NCI-H1048 (cell line): Measurements from ENCODE around the gene OMA1.
"Not testable (repeated sequence)": the region's sequence is repeated elsewhere in the genome, so short reads cannot be mapped to it uniquely, and the experiment has no call there.

Experiments
- DNase-seq: peaks from one replicate; lab custom pipeline; 2025; lab: John Stamatoyannopoulos, UW

The OMA1 gene

GRCh38 chr1:58546520-58547308, at the start of gene OMA1:
TSS of gene OMA1 (minus strand) at chr1:58546726. CDS start at chr1:58539294, 7,432 bp downstream.
- peak; percentile 65 for DNase-seq

GRCh38 chr1:58594546-58594945, 48.0 kb upstream of the OMA1 start:
- no peak for DNase-seq

GRCh38 chr1:58592522-58593134, 46.1 kb upstream of the OMA1 start:
- no peak for DNase-seq

- no peak for DNase-seq
These were observed 45.3 kb upstream of the OMA1 start for GRCh38 chr1:58591806-58592205.

- DNase-seq, result no peak
These were observed 43.5 kb upstream of the OMA1 start for GRCh38 chr1:58590019-58590418.

- no peak for DNase-seq
These were observed 41.9 kb upstream of the OMA1 start for GRCh38 chr1:58588396-58588795.

GRCh38 chr1:58587667-58588066, 41.1 kb upstream of the OMA1 start:
- no peak for DNase-seq

GRCh38 chr1:58586271-58586670, 39.7 kb upstream of the OMA1 start:
- no peak for DNase-seq

GRCh38 chr1:58585581-58586151, 39.1 kb upstream of the OMA1 start:
- no peak for DNase-seq

GRCh38 chr1:58585166-58585565, 38.6 kb upstream of the OMA1 start:
- no peak for DNase-seq

- no peak for DNase-seq
These were observed 37.8 kb upstream of the OMA1 start for GRCh38 chr1:58584082-58584895.

GRCh38 chr1:58583496-58583895, 37.0 kb upstream of the OMA1 start:
- no peak for DNase-seq

GRCh38 chr1:58582143-58582542, 35.6 kb upstream of the OMA1 start:
- DNase-seq, result not testable (repeated sequence)

- no peak for DNase-seq
These were observed 35.1 kb upstream of the OMA1 start for GRCh38 chr1:58581641-58582040.

- DNase-seq, result no peak
These were observed 33.7 kb upstream of the OMA1 start for GRCh38 chr1:58580186-58580585.

GRCh38 chr1:58577654-58578030, 31.1 kb upstream of the OMA1 start:
- DNase-seq, result no peak

- no peak for DNase-seq
These were observed 30.5 kb upstream of the OMA1 start, which contains the start of gene TACSTD2 for GRCh38 chr1:58576727-58577653. TSS of gene TACSTD2 (minus strand) at chr1:58577252. CDS start at chr1:58577156, 96 bp downstream.

GRCh38 chr1:58576325-58576726, 29.8 kb upstream of the OMA1 start:
- DNase-seq, result no peak

- DNase-seq, result no peak
These were observed 29.2 kb upstream of the OMA1 start for GRCh38 chr1:58575551-58576324.

GRCh38 chr1:58574816-58575215, 28.3 kb upstream of the OMA1 start:
- no peak for DNase-seq
